Measurements from ENCODE around the gene OR1L8. TPM values are rescaled to one million over a fixed set of nuclear protein-coding genes. Genes with fewer than 3 reads are reported as not detected.

The OR1L8 gene
- total RNA-seq, 2 experiments from 2014 or later, result not detected

DNA sequence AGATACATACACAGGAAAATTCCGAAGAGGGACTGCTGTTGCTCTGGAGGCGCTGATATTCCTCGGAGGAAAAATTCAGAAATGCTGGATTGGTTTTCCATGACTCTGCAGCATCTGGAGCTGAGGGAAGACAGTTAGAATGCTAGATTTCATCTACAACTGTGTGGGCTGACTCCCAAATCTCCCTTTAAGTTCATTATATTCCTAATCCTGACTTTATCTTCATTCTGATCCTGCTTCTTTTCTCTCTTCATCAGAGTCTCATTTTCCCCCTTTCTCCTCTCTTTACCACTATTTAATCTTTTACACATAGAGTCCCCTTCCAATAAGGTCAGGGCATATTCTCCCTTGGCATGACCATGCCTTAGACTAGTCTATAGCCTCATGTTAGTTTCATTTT, 56.0 kb downstream of the OR1L8 start, which contains the start of gene OR1N1:
OR1N1 (minus strand) TSS at position 101 of the 400 bp plus-strand sequence; CDS start at position 101, 0 bp downstream.
- H3K9me3 ChIP-seq (ENCODE audit: low read length), result no peaks in the 10 kb centered on the region
- CTCF ChIA-PET (ENCODE audit: unreplicated experiment), result no interaction called here
- no TSS peak for BruUV-seq (replicated peaks)
- no peak within 1 kb of the TSS for H3K4me2 ChIP-seq (ENCODE audit: low read length)
- H3K36me3 ChIP-seq (ENCODE audit: insufficient read depth, low read length), result no peaks in the 10 kb centered on the region
- no peaks in the 10 kb centered on the region for H3K4me1 ChIP-seq (ENCODE audit: insufficient read depth, low read length, poor library complexity, severe bottlenecking)
- no peak for TF ChIP-seq EZH2phosphoT487 (IDR thresholded peaks at IDR 0.05; ENCODE audit: borderline replicate concordance, low read depth, low read length)
- TF ChIP-seq, protein P1, sequence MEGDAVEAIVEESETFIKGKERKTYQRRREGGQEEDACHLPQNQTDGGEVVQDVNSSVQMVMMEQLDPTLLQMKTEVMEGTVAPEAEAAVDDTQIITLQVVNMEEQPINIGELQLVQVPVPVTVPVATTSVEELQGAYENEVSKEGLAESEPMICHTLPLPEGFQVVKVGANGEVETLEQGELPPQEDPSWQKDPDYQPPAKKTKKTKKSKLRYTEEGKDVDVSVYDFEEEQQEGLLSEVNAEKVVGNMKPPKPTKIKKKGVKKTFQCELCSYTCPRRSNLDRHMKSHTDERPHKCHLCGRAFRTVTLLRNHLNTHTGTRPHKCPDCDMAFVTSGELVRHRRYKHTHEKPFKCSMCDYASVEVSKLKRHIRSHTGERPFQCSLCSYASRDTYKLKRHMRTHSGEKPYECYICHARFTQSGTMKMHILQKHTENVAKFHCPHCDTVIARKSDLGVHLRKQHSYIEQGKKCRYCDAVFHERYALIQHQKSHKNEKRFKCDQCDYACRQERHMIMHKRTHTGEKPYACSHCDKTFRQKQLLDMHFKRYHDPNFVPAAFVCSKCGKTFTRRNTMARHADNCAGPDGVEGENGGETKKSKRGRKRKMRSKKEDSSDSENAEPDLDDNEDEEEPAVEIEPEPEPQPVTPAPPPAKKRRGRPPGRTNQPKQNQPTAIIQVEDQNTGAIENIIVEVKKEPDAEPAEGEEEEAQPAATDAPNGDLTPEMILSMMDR (conservative IDR thresholded peaks at IDR 0.05; ENCODE audit: low read length), result no peak
- no peak within 1 kb of the TSS for H2AFZ ChIP-seq (ENCODE audit: low read length)
- H3K9me2 ChIP-seq (ENCODE audit: insufficient read depth, low read length), result no peaks in the 10 kb centered on the region
- intact Hi-C loops (cut with micrococcal nuclease; ENCODE audit: unreplicated experiment), result no loop called here
- no peak for DNase-seq (ENCODE audit: low spot score)
- POLR2A ChIA-PET, result interaction anchor here (0.6 kb wide), 1 partner anchor 275 kb away, joined by 6 read pairs; no protein-coding TSS in a partner anchor
- H3K79me2 ChIP-seq (ENCODE audit: insufficient read depth, low read depth, low read length), result no peaks in the 10 kb centered on the region
- no peaks in the 10 kb centered on the region for H4K20me1 ChIP-seq (ENCODE audit: insufficient read depth, low read length)
- H3K27ac ChIP-seq (ENCODE audit: low read depth, low read length, poor library complexity, severe bottlenecking), result no peak within 1 kb of the TSS
- no peak within 1 kb of the TSS for H3K4me3 ChIP-seq (ENCODE audit: low read depth, low read length, poor library complexity, severe bottlenecking)

DNA sequence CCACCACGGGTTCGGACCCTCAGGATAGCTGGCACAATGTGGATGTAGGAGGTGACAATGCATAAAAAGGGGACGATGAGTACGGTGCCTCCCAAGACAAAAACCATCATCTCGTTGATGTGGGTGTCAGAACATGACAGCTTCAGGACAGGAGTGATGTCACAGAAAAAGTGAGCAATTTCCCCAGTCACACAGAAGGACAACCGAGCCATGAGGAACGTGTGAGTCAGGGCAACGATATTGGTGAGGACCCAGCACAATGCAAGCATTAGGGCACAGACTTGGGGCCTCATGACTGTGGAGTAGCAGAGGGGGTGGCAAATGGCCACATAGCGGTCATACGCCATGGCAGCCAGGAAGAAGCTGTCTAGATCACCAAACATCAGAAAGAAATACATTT, 56.6 kb downstream of the OR1L8 start:
- no peaks in the 10 kb centered on the region for H4K20me1 ChIP-seq (ENCODE audit: insufficient read depth, low read length)
- no peak overlapping the region for H3K4me3 ChIP-seq (ENCODE audit: low read depth, low read length, poor library complexity, severe bottlenecking)
- intact Hi-C loops (cut with micrococcal nuclease; ENCODE audit: unreplicated experiment), result no loop called here
- H3K9me3 ChIP-seq (ENCODE audit: low read length), result no peaks in the 10 kb centered on the region
- DNase-seq (ENCODE audit: low spot score), result no peak
- H3K4me1 ChIP-seq (ENCODE audit: insufficient read depth, low read length, poor library complexity, severe bottlenecking), result no peaks in the 10 kb centered on the region
- H3K4me2 ChIP-seq (ENCODE audit: low read length), result no peak overlapping the region
- ChIA-PET CTCF (ENCODE audit: unreplicated experiment) (no interaction called here), POLR2A (no interaction called here)
- H3K79me2 ChIP-seq (ENCODE audit: insufficient read depth, low read depth, low read length), result no peaks in the 10 kb centered on the region
- no peaks in the 10 kb centered on the region for H3K9me2 ChIP-seq (ENCODE audit: insufficient read depth, low read length)
- BruUV-seq (replicated peaks), result no TSS peak
- TF ChIP-seq, protein P1 (conservative IDR thresholded peaks at IDR 0.05; ENCODE audit: low read length), result no peak
- no peak for TF ChIP-seq EZH2phosphoT487 (IDR thresholded peaks at IDR 0.05; ENCODE audit: borderline replicate concordance, low read depth, low read length)
- no peaks in the 10 kb centered on the region for H3K36me3 ChIP-seq (ENCODE audit: insufficient read depth, low read length)
- no peak overlapping the region for H2AFZ ChIP-seq (ENCODE audit: low read length)
- H3K27ac ChIP-seq (ENCODE audit: low read depth, low read length, poor library complexity, severe bottlenecking), result no peak overlapping the region

DNA sequence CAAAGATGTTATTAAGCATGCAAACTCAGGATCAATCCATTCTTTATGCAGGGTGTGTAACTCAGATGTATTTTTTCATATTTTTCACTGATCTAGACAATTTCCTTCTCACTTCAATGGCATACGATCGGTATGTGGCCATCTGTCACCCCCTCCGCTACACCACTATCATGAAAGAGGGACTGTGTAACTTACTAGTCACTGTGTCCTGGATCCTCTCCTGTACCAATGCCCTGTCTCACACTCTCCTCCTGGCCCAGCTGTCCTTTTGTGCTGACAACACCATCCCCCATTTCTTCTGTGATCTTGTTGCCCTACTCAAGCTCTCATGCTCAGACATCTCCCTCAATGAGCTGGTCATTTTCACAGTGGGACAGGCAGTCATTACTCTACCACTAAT, 63.8 kb downstream of the OR1L8 start:
- CTCF ChIA-PET (ENCODE audit: unreplicated experiment), result no interaction called here
- no peaks in the 10 kb centered on the region for H3K9me2 ChIP-seq (ENCODE audit: insufficient read depth, low read length)
- no peaks in the 10 kb centered on the region for H3K79me2 ChIP-seq (ENCODE audit: insufficient read depth, low read depth, low read length)
- no TSS peak for BruUV-seq (replicated peaks)
- intact Hi-C loops (cut with micrococcal nuclease; ENCODE audit: unreplicated experiment), result no loop called here
- H2AFZ ChIP-seq (ENCODE audit: low read length), result no peak overlapping the region
- H3K27ac ChIP-seq (ENCODE audit: low read depth, low read length, poor library complexity, severe bottlenecking), result no peak overlapping the region
- TF ChIP-seq, protein P1 (conservative IDR thresholded peaks at IDR 0.05; ENCODE audit: low read length), result no peak
- no peak for TF ChIP-seq EZH2phosphoT487 (IDR thresholded peaks at IDR 0.05; ENCODE audit: borderline replicate concordance, low read depth, low read length)
- POLR2A ChIA-PET, result no interaction called here
- no peak overlapping the region for H3K4me3 ChIP-seq (ENCODE audit: low read depth, low read length, poor library complexity, severe bottlenecking)
- DNase-seq (ENCODE audit: low spot score), result no peak
- no peak overlapping the region for H3K4me2 ChIP-seq (ENCODE audit: low read length)
- no peaks in the 10 kb centered on the region for H4K20me1 ChIP-seq (ENCODE audit: insufficient read depth, low read length)
- no peaks in the 10 kb centered on the region for H3K4me1 ChIP-seq (ENCODE audit: insufficient read depth, low read length, poor library complexity, severe bottlenecking)
- no peaks in the 10 kb centered on the region for H3K36me3 ChIP-seq (ENCODE audit: insufficient read depth, low read length)
- no peaks in the 10 kb centered on the region for H3K9me3 ChIP-seq (ENCODE audit: low read length)

All from OCI-LY7 (cell line).